DOHH2 (cell line): Measurements from ENCODE around the gene PPP4R1.
"Not testable (repeated sequence)": the region's sequence is repeated elsewhere in the genome, so short reads cannot be mapped to it uniquely, and the experiment has no call there.

Source experiments
- H3F3A ChIP-seq: fragments of 200-600 bp; sonication (generic), shearing (Covaris generic); 2 replicates; pipeline ENCODE4 v1.6.0; 2016; ENCODE audit warnings: antibody characterized with exemption, mild to moderate bottlenecking; ENCODE audit not compliant: control insufficient read depth, insufficient read depth
- H3K27ac ChIP-seq: fragments of 200-600 bp; sonication (generic); 2 replicates; pipeline ENCODE4 v1.5.1; 2014; ENCODE audit warnings: low read depth, mild to moderate bottlenecking, low read length, moderate library complexity
- H3K27me3 ChIP-seq: fragments of 200-600 bp; sonication (generic); 2 replicates; pipeline ENCODE4 v1.6.1; 2014; ENCODE audit warnings: mild to moderate bottlenecking, low read length, mixed read lengths; ENCODE audit not compliant: control insufficient read depth
- H3K36me3 ChIP-seq: fragments of 200-600 bp; sonication (generic); 2 replicates; pipeline ENCODE4 v1.6.1; 2014; ENCODE audit warnings: mild to moderate bottlenecking, low read length, moderate library complexity, mixed read lengths; ENCODE audit not compliant: control insufficient read depth
- H3K4me1 ChIP-seq: fragments of 200-600 bp; sonication (generic); 2 replicates; pipeline ENCODE4 v1.6.1; 2014; ENCODE audit warnings: mild to moderate bottlenecking, low read length, mixed read lengths; ENCODE audit not compliant: control insufficient read depth
- H3K4me2 ChIP-seq: fragments of 200-600 bp; sonication (generic); 2 replicates; pipeline ENCODE4 v1.6.0; 2014; ENCODE audit warnings: mild to moderate bottlenecking, low read length, moderate library complexity
- H3K4me3 ChIP-seq: fragments of 200-600 bp; sonication (generic); 2 replicates; pipeline ENCODE4 v1.5.1; 2014; ENCODE audit warnings: mild to moderate bottlenecking, low read length, mixed read lengths
- H3K79me2 ChIP-seq: fragments of 200-600 bp; sonication (generic); 2 replicates; pipeline ENCODE4 v1.6.1; 2014; ENCODE audit warnings: mild to moderate bottlenecking, low read length, mixed read lengths; ENCODE audit not compliant: control insufficient read depth
- H3K9me2 ChIP-seq: fragments of 200-600 bp; sonication (generic); replicated peaks from 2 replicates; pipeline ENCODE4 v1.6.1; 2014; ENCODE audit warnings: mild to moderate bottlenecking, low read length, mixed read lengths; ENCODE audit not compliant: control insufficient read depth
- H3K9me3 ChIP-seq: fragments of 200-600 bp; sonication (generic); 2 replicates; pipeline ENCODE4 v1.6.1; 2014; ENCODE audit warnings: antibody characterized with exemption, low read length, mixed read lengths; ENCODE audit not compliant: control insufficient read depth, insufficient read depth
- H4K20me1 ChIP-seq: fragments of 200-600 bp; sonication (generic); 2 replicates; pipeline ENCODE4 v1.6.0; 2014; ENCODE audit warnings: low read depth, mild to moderate bottlenecking, antibody characterized with exemption, low read length, moderate library complexity; ENCODE audit not compliant: control insufficient read depth, insufficient read depth
- CTCF ChIP-seq: fragments of 200-600 bp; sonication (generic); IDR thresholded peaks from one replicate; pipeline ENCODE4 v1.5.1; 2014; ENCODE audit warnings: antibody characterized with exemption, mild to moderate bottlenecking, low read depth, low read length; ENCODE audit not compliant: poor library complexity, severe bottlenecking
- EZH2phosphoT487 ChIP-seq: fragments of 200-600 bp; sonication (generic); IDR thresholded peaks from 2 replicates; pipeline ENCODE4 v1.6.1; 2017; ENCODE audit warnings: borderline replicate concordance, mild to moderate bottlenecking, antibody characterized with exemption, low read length, moderate library complexity, mixed read lengths

Gene PPP4R1

DNA sequence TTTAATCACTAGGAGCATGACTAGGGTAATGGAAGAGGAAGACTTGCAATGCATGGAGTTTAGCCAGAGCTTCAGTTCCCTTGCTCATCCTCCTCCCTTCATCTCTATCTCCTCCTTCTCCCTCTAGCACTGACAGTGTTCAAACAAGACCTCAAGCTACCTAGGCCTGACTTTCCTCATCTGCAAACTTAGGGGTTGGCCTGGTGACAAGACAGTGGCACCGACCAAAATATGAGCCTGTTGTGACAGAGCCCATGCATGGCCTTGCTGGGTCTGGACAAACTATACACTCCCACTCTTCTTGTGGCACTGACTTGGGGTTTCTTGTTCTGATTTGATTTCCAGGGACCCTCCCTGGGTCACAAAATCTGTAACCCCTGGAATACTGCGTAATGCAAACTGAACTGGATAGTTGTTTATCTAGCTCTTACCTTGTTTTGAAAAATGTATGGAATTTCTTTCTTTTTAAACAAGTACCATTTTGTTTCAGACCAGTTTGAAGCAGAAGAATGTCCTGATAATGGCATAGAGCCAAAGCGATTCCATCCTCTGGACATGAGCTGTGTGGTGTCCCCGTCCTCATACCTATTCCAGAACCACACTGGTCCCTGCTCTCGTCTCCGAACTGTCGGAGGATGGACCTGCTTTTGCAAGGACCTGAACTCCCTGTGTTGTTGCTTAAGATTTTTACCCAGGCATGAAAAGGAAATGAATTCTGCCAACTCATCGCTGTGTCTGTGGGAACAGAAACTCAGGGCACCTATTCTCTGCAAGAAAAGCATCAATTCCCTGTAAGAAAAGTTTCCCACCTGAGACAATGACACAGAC is 33.4 kb upstream of the PPP4R1 start:
- no peak for TF ChIP-seq EZH2phosphoT487
- Histone ChIP-seq H3K27ac (no peak overlapping the region), H3K4me1 (no peaks in the 10 kb centered on the region), H3K27me3 (0 out of 2 replicates have a peak, but pooled peaks cover 2% of the 10 kb centered on the region), H3K4me3 (no peak overlapping the region), H3K9me3 (no peaks in the 10 kb centered on the region), H3F3A (no peaks in the 10 kb centered on the region), H4K20me1 (no peaks in the 10 kb centered on the region), H3K79me2 (no peaks in the 10 kb centered on the region), H3K4me2 (no peak overlapping the region), H3K9me2 (no peaks in the 10 kb centered on the region), H3K36me3 (no peaks in the 10 kb centered on the region)

- no peak for TF ChIP-seq CTCF
- no peak for TF ChIP-seq EZH2phosphoT487
- Histone ChIP-seq H3K27ac (no peak overlapping the region), H3K36me3 (no peaks in the 10 kb centered on the region), H4K20me1 (no peaks in the 10 kb centered on the region), H3K4me1 (no peaks in the 10 kb centered on the region), H3K9me2 (no peaks in the 10 kb centered on the region), H3F3A (no peaks in the 10 kb centered on the region), H3K79me2 (no peaks in the 10 kb centered on the region), H3K27me3 (no peaks in the 10 kb centered on the region), H3K4me3 (no peak overlapping the region), H3K9me3 (no peaks in the 10 kb centered on the region), H3K4me2 (no peak overlapping the region)
Measured at GRCh38 chr18:9643549-9643948, 29.2 kb upstream of the PPP4R1 start.

GRCh38 chr18:9642799-9643462 is 28.6 kb upstream of the PPP4R1 start:
- no peaks in the 10 kb centered on the region for H3K4me1 ChIP-seq
- H3K36me3 ChIP-seq, result no peaks in the 10 kb centered on the region
- no peaks in the 10 kb centered on the region for H3K79me2 ChIP-seq
- no peaks in the 10 kb centered on the region for H3K9me3 ChIP-seq
- no peak overlapping the region for H3K4me2 ChIP-seq
- TF ChIP-seq CTCF, result no peak
- no peak for TF ChIP-seq EZH2phosphoT487
- H3K4me3 ChIP-seq, result no peak overlapping the region
- no peaks in the 10 kb centered on the region for H4K20me1 ChIP-seq
- H3K9me2 ChIP-seq, result no peaks in the 10 kb centered on the region
- no peaks in the 10 kb centered on the region for H3F3A ChIP-seq
- H3K27me3 ChIP-seq, result no peaks in the 10 kb centered on the region
- H3K27ac ChIP-seq, result no peak overlapping the region

- not testable (repeated sequence) for H3K79me2 ChIP-seq, H3K36me3 ChIP-seq, H3K4me1 ChIP-seq
Measured at GRCh38 chr18:9641081-9641480, 26.7 kb upstream of the PPP4R1 start.

More at GRCh38 chr18:9641081-9641480, 26.7 kb upstream of the PPP4R1 start:
- H3K27ac ChIP-seq, H3K9me2 ChIP-seq, H3F3A ChIP-seq, H3K27me3 ChIP-seq, H3K9me3 ChIP-seq, H4K20me1 ChIP-seq, H3K4me3 ChIP-seq, H3K4me2 ChIP-seq: not testable (repeated sequence)
